IPS DF 4.7 (cell line): ENCODE results near the gene AKAP14.
A peak's percentile ranks its signal among the peaks of the same experiment; 100 is the strongest.
"Not testable (repeated sequence)": the region's sequence is repeated elsewhere in the genome, so short reads cannot be mapped to it uniquely, and the experiment has no call there.

Experiments used
- DNase-seq: peaks from one replicate; pipeline ENCODE4 v3.0.0-alpha.2; 2013; ENCODE audit warnings: low spot score; ENCODE audit errors: extremely low read depth

The AKAP14 gene

DNA sequence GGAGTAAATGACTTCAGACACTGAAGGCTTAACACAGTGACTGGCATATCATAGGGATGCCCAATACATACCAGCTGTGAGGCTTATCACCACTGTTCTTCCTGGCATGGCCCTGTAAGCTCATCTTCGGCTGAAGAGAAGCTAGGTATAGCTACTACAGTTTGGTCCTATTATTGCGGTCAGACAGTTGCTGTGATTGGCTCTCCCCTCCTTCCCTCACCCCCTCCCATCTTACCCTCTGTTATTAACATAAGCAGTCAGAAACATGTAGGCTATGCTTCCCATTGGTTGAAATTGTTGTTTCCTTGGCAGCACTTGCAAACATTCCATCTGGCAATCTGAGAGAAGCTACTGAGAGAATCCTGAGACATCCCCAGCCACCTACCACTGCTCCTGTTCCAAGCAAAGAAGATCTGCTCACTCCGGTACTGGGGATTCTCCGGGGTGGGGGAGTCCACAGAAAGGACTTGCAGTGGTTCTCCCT, at the start of gene AKAP14:
Gene AKAP14 (plus strand): TSS at position 51 of the 484 bp plus-strand sequence. CDS start 7,331 bp downstream, outside the sequence.
- DNase-seq = no peak

DNA sequence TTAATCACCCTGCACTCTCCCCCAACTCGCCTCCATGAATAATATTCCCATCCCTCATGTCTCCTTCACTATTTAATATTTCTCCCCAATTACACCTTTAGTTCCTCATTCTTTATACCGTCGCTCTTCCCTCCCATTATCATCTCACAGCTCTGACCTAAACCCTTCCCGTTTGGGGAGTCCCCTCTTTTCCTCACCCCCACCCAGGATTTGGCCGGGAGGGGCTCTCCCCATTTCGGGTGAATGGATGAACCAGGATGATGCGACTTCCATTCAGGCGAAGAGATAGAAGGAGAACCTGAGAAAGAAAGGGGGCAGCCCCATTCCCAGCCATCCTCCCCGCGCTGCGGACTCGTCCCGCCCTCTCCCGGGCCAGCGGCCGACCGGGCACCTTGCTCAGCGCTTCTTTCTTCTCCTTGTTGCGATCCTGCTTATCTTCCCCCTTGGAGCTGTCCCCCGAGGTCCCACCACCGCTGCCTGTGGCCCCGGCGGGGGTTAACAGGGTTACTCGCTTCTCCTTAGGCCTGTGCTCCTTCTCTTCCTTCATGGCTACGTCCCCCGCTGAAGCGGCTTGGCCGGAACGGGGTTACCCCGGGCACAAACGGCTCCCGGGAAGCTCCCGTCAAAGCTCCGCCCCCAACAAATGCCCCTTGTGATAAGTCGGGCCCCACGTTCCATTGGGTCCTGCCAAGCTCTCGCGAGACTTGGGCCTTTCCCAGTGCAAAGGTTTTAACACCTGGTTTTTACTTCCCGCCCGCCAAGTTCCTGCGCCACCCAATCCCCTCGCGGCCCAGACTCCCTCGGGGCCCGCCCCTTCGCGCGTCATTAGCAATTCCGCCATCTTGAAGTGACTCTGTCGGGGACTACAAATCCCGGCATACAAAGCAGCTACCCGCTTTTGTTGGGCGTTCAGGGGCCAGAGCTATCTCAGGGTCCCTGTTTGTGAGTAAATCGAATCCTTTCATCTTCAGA, 43.0 kb upstream of the AKAP14 start, which contains the start of gene UPF3B:
Gene UPF3B (minus strand): TSS at position 582 of the 972 bp plus-strand sequence. CDS start 35 bp downstream, at position 547.
- peak; percentile 74 for DNase-seq

DNA sequence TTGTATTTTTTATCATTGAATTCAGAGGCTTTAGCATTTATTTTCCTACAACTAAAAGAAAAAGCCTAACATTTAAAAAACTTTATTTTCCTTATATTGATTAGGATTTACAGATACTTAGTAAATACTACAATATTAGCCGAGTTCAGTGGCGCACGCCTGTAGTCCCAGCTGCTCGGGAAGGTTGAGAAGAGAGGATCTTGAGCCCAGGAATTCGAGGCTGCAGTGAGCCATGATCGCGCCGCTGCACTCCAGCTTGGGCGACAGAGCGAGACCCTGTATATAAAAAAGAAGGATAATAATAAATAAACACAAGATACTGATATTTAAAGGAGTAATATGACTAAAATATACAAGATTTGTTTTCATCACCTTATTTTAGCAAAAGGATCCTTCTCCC, 42.2 kb upstream of the AKAP14 start:
- DNase-seq = no peak

DNA sequence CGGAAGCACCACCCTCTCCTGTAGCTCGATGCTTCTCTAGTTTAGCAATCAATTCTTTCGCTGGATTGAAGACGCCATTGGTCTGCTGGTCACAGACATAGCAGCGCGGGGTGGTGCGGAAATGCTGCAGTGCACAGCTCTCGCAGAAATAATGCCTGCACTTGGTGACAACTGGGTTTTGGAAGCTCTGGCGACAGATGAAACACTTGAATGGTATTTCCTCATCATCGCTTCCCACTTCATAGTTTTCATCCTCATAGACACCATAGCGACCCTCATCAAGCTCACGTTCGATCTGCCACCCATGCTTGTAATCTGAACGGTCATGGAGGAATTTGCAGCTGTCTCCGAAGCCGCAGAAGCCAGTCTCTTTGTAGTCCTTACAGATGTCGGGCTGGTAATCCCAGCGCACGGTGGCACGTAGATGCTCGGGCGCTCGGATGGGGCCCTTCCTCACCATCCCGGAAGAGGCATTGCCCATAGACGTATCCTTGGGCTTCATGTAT, 25.0 kb upstream of the AKAP14 start:
- DNase-seq = no peak

DNA sequence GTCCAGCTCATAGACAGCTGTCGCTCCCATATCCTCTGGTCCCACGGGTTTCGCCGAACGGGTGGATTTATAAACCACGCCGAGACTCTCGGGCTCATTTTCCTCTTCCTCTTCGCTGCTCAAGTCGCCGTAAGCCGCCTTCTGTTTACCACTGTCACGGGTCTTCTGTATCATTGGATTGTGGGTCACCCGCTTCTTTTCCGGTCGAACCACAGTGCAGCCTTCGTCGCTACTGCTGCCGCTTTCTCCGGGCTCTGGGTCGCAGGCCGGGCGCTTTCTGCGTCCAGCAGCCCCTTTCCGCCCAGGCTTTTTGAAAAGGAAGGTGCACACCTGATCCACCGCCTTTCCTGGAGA, 24.5 kb upstream of the AKAP14 start:
- DNase-seq = no peak

DNA sequence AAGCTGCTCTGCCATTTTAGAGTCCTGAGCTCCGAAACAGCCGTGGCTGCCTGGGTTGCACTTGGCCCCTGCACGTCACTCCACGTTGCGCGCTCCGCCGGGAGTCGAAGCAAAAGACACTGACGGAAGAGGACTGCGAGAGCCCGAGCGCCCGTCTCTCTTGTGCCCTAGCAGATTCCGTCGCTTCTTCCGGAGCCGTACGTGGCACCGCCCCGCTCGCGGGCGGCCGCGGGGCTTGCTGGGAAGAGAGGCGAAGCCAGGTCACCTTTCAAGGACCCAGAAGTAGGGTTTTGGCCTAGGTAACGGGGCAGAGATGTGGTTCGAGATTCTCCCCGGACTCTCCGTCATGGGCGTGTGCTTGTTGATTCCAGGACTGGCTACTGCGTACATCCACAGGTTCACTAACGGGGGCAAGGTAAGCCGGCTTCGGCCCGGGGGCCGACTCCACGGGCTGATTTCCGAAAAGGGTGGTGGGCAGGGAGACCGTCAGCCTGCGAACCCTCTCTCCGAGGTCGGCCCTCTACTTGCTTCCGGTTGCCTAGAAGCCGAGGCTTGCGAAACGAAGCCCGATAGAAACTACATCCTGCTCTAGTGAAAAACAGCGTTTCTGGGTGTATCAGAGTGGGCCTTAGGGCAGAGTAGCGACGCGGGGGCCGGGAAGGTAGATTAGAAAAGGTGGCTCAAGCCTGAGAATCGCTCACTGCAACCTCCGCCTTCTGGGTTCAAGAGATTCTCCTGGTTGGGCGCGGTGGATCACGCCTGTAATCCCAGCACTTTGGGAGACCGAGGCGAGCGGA, 23.9 kb upstream of the AKAP14 start, which contains the start of the genes NDUFA1 and RNF113A:
Gene NDUFA1 (plus strand): TSS at position 234 of the 797 bp plus-strand sequence. CDS start 80 bp downstream, at position 314.
Gene RNF113A (minus strand): TSS at position 135 of the 797 bp plus-strand sequence. CDS start 120 bp downstream, at position 15.
- no peak for DNase-seq

DNA sequence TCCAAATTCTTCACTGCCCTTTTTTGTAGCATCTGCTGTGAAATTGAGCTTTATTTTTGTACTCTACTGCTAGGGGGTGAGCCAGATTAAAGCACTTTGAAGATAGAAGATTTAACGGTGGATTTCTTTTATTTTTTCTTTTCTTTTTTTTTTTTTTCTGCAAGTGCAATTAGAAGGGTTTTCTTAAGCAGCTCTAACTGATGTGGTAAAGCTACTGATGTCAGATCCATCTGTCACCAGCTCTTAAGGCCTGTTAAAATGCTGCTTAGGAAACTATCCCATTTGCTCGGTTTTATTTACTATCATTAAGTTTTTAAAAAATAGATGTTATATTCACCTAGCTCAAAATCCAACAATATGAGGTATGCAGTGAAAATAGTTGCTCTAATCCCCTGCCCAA, 17.0 kb upstream of the AKAP14 start:
- DNase-seq = no peak

DNA sequence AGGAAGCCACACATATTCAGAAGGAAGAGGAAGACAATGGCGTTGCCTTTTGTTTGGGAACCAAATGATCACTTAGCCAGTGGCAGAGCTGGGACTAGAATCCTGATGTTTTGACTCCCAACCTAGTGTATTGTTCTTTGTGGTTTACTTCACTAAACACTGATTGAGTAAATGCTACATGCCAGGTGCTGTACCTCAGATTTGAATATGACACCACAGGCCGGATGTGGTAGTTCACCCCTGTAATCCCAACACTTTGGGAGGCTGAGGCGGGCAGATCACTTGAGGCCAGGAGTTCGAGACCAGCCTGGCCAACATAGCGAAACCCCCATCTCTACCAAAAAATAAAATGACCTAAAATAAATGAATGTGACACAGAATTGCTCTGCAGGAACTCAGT, 15.6 kb upstream of the AKAP14 start:
- no peak for DNase-seq

DNA sequence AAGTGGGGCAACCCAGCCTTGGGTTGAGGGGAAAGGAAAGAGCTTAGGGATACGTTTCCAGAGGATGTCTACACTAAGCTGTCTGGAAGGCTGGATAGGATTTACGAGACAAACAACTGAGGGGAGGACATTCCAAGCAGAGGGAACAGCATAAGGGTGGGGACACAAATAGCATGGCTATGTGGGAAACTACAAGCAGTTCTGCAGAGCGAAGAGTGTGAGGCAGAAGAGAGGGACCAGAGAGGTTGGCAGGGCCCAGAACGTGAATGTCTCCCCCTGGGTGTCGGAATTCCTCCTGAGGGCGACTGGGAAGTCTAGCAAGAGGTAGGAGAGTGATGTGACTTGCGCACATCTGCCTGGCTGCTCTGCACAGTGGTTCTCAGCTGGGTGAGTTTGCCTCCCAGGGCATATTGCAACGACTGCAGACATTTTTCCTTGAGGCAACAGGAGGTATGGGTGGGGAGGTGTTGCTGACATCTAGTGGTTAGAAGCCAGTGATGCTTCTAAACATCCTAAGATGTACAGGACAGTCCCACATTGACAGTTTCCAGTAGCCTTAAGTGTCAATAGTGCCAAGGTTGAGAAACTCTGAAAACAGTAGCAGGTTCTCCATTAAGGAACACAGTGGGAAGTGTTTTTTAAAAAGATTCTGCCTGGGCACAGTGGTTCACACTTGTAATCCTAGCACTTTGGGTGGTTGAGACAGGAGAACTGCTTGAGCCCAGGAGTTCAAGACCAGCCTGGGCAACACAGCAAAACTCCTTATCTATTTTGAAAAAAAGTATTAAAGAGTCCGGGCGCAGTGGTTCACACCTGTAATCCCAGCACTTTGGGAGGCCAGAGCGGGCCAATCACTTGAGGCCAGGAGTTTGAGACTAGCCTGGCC, 14.9 kb upstream of the AKAP14 start:
- no peak for DNase-seq

DNA sequence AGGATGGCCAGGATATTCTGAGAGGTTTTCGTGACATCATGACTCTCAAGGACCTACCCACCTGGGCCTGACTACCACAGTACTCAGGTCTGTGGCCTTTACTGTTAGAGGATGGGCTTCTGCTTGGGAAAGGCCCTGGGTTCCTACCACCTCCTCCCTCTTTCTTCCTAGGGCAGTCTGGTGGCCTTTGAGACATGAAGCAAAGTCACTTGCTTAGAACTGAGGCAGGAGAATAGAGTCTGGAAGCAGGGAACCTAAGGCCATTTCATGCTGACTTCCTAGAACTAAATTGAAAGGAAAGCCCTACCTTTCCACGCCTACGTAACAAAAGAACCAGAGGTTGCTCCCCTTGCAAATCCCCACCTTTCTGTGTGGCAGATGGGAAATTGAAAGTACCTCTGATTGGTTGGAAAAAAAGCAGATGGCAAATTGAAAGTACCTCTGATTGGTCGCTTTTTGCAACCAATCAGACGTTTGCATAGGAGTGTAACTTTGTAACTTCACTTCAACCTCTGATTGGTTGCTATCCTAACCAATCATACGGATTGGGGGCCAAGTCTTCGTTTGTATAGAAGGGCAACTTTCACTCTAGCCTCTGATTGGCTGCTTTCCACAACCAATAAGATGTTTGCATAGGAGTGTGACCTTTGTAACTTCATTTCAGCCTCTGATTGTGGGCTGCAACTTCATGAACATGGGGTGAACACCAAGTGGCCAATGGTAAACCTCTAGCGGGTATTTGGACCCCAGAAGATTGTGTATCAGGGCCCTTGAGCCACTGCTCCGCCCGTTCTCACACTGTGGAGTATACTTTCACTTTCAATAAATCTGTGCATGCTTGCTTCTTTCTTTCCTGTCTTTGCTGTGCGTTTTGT, 9.9 kb upstream of the AKAP14 start:
- no peak for DNase-seq

DNA sequence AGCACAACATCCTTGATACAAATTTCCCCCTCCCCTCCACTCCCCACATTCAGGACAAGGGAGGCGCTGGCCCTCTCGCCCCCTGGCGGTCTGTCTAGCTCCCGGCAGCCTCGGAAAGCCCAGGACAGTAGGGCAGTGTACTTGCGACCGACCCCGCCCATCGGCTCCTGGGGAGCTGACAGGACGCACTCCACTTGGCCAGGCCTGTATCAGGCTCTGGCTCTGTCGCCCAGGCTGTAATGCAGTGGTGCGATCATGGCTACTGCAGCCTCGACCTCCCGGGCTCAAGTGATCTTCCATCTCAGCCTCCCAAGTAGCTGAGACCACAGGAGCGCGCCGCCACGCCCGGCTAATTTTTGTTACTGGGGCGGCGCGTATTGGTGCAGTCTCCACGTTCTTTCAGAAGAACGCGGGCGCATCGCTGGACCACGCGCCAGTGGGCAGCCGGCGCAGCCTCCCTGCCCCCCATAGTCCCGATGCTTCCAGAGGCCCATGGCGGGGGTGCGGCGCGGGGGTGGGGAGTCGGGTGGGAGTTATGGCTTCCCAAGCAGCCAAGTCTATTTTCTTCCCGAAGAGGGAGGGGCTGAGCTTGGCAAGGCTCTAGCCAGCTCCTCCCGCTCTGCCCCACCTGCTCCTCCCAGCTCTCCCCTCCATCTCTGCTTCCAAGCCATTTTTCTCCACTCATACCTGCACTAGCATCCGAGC, 7.8 kb upstream of the AKAP14 start:
- DNase-seq = no peak

DNA sequence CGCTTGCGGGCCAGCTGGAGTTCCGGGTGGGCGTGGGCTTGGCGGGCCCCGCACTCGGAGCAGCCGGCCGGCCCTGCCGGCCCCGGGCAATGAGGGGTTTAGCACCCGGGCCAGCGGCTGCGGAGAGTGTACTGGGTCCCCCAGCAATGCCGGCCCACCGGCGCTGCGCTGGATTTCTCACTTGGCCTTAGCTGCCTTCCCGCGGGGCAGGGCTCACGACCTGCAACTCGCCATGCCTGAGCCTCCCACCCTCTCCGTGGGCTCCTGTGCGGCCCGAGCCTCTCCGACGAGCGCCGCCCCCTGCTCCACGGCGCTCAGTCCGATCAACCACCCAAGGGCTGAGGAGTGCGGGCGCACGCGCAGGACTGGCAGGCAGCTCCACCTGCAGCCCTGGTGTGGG, 5.1 kb upstream of the AKAP14 start:
- DNase-seq = not testable (repeated sequence)

DNA sequence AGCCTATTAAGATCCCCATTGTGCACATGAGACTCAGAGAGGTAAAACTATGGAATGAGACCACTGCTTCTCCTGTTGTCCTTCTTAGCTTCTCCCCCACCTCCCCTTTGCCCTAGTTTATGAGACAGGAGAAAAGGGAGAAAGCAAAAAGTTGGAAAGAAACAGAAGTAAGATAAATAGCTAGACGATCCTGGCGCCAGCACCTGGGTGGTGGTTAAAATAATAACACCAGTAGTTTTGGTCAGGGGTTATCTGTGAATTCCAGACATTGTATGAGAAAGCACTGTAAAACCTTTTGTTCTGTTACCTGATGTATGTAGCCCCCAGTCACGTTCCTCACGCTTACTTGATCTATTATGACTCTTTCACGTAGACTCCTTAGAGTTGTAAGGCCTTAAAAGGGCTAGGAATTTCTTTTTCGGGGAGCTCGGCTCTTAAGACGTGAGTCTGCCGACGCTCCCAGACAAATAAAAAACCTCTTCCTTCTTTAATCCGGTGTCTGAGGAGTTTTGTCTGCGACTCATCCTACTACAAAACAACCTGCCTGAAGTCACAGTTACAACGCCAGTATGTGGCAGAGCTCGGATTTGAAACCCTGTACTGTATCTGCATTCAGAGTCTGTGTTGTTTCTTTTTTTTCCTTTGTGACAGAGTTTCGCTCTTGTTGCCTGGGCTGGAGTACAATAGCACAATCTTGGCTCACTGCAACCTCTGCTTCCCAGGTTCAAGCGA, 3.6 kb upstream of the AKAP14 start:
- not testable (repeated sequence) for DNase-seq

DNA sequence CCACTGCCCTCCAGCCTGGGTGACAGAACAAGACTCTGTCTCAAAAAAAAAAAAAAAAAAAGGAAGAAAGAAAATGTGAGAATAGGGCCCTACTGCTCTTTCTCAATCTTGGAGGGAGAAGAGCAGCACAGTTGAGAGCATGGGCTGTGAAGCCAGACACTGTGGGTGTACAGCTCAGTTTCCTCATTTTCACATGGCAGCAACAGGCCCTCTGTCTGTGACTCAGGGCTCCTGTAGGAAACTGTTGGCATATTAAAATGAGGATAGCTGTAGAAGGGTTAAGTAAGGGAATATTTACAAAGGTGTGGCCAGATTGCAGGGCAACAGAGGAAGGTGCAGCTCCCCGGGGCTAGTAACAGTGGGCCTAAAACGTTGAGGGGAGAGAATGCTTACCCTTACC, 3.4 kb downstream of the AKAP14 start:
- no peak for DNase-seq

DNA sequence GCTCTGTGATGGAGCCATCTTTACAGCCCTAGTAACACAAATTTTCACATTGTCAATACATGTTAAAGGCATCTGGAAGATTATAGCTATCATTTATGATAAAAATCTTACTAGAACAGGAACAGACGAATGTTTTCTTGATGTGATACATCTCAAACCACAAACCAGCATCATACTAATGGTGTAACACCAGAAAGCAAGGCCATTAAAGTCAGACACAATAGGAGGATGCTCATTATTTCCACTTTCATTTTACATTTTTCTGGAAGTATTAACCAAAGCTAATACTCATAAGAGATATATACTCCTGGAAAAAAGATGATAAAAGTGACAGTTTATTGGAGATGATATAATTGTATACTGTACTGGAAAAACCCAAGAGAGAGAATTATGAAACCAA, 5.3 kb downstream of the AKAP14 start:
- DNase-seq = no peak

DNA sequence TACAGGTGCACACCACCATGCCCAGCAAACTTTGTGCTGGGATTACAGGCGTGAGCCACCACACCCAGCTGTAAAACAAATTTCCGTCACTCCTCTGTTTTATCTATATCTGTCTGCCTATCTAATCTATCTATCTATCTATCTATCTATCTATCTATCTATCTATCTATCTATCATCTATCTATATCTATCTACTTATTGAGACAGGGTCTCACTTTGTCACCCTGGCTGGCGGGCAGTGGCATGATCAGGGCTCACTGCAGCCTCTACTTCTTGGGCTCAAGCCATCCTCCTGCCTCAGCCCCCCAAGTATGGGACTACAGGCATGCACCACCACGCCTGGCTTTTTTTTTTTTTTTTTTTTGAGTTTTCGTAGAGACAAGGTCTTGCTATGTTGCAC, 20.6 kb downstream of the AKAP14 start:
- DNase-seq = no peak

DNA sequence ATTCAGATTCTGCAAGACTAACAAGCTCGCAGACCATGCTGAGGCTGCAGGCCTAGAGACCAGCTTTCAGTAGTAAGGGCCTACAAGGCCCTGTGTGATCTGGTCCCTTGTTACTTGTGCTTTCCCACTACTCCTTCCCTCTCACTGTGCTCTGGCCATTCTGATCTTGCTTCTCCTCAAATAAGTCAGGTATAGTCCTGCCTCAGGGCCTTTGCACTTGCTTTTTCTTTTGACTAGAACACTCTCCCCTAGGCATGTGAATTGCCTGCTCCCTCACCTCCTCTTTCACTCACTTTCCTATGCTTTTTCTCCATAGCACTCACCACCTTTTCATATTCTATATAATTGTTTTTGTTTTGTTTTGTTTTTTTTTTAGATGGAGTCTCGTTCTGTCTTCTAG, 22.2 kb downstream of the AKAP14 start:
- DNase-seq = no peak

DNA sequence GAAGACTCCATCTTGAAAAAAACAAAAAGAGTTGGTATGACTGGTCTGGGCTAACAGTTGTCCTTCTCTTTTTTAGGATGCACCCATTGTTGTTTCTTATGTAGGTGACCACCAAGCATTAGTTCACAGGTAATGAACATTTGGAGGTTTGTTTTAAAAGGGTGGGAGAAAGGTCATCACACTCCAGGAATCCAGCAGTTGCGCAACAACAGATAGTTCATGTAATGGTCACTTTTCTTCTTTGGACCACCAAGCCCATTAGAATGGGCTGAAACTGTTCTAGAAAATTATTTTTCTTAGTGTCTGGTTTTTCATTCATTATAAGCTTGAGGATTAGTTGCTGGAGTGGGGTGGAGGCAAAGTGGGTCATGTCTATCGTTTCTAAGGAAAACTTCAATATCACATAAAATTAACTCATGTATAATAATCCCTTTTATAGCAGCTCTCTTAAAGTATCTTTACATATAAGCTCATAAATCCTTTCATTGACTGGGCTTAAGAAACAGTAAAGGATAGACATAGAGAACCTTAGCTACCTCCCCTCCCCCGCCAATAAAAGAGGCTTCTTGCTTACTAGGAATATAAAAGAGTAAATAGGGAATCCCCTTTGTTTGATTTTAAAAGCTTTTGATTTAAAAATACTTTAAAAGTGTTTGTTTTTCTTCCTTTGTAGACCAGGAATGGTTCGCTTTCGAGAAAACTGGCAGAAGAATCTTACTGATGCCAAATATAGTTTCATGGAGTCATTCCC, 24.3 kb downstream of the AKAP14 start:
- DNase-seq = no peak
